Testis (tissue), 2 donors: ENCODE measurements around the gene TRH.

Experiments used
- CTCF ChIP-seq, 3 experiments: fragments of 450-650 bp in 2 of 3; fragments of 200-600 bp in 1 of 3; sonication (generic) in 1 of 3; IDR thresholded peaks; one replicate each; pipeline ENCODE4 v1.5.1; 2016 to 2019; ENCODE audit warnings: antibody characterized with exemption in 3 of 3, mild to moderate bottlenecking in 2 of 3, moderate library complexity in 1 of 3
- POLR2A ChIP-seq: fragments of 450-650 bp; IDR thresholded peaks from one replicate; pipeline ENCODE4 v1.6.1; 2017; ENCODE audit warnings: antibody characterized with exemption, mild to moderate bottlenecking, moderate library complexity

GRCh38 chr3:129966876-129967275, 7.6 kb upstream of the TRH start:
- TF ChIP-seq POLR2A (no peak), CTCF (IDR thresholded peaks at IDR 0.05) (no peak)
